ENCODE measurements around the gene STRN3. TPM values are rescaled to one million over a fixed set of nuclear protein-coding genes. Genes with fewer than 3 reads are reported as not detected.
"Not testable (repeated sequence)": the region's sequence is repeated elsewhere in the genome, so short reads cannot be mapped to it uniquely, and the experiment has no call there.

The STRN3 gene
- total RNA-seq, 2 donors from 2014 or later, result 18.1 to 18.9 TPM

GRCh38 chr14:30903285-30904124 is 122.7 kb downstream of the STRN3 start:
- Histone ChIP-seq H3K27ac (no peak overlapping the region), H3K9me3 (no peaks in the 10 kb centered on the region), H3K27me3 (no peaks in the 10 kb centered on the region), H3K4me3 (no peak overlapping the region), H3K4me1 (no peaks in the 10 kb centered on the region), H3K36me3 (replicated peaks in 1 of 2; ENCODE audit: insufficient read depth in 1 of 2, low read depth in 2 of 2) (peaks cover 0 to 6% of the 10 kb centered on the region in 2 donors)
- ATAC-seq, result no peak
- intact Hi-C loops (cut with DNase I), result no loop called here
- TF ChIP-seq POLR2A (IDR thresholded peaks at IDR 0.05), result no peak
- TF ChIP-seq, protein P1, sequence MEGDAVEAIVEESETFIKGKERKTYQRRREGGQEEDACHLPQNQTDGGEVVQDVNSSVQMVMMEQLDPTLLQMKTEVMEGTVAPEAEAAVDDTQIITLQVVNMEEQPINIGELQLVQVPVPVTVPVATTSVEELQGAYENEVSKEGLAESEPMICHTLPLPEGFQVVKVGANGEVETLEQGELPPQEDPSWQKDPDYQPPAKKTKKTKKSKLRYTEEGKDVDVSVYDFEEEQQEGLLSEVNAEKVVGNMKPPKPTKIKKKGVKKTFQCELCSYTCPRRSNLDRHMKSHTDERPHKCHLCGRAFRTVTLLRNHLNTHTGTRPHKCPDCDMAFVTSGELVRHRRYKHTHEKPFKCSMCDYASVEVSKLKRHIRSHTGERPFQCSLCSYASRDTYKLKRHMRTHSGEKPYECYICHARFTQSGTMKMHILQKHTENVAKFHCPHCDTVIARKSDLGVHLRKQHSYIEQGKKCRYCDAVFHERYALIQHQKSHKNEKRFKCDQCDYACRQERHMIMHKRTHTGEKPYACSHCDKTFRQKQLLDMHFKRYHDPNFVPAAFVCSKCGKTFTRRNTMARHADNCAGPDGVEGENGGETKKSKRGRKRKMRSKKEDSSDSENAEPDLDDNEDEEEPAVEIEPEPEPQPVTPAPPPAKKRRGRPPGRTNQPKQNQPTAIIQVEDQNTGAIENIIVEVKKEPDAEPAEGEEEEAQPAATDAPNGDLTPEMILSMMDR (IDR thresholded peaks at IDR 0.05), result no peak
- no peak for DNase-seq
- 86 to 87% methylated on average over 2 of the region's 2 CpGs for WGBS, 2 donors

- H3K36me3 ChIP-seq (replicated peaks in 1 of 2; ENCODE audit: insufficient read depth in 1 of 2, low read depth in 2 of 2); H3K27me3 ChIP-seq; DNase-seq; H3K9me3 ChIP-seq; ATAC-seq; intact Hi-C loops (cut with DNase I); H3K27ac ChIP-seq; H3K4me3 ChIP-seq; H3K4me1 ChIP-seq: not testable (repeated sequence)
- 61 to 98% methylated on average over 3 of the region's 3 CpGs for WGBS, 2 donors
These were observed 129.1 kb downstream of the STRN3 start for GRCh38 chr14:30897121-30897520.

- no peak for ATAC-seq
- Histone ChIP-seq H3K36me3 (replicated peaks in 1 of 2; ENCODE audit: insufficient read depth in 1 of 2, low read depth in 2 of 2) (peaks cover 0 to 7% of the 10 kb centered on the region in 2 donors), H3K9me3 (no peaks in the 10 kb centered on the region), H3K27ac (no peak overlapping the region), H3K4me1 (no peaks in the 10 kb centered on the region), H3K27me3 (no peaks in the 10 kb centered on the region), H3K4me3 (no peak overlapping the region)
- TF ChIP-seq, protein P1 (IDR thresholded peaks at IDR 0.05), result no peak
- TF ChIP-seq POLR2A (IDR thresholded peaks at IDR 0.05), result no peak
- no peak for DNase-seq
- intact Hi-C loops (cut with DNase I), result no loop called here
These were observed 129.7 kb downstream of the STRN3 start for GRCh38 chr14:30896435-30896834.

DNA sequence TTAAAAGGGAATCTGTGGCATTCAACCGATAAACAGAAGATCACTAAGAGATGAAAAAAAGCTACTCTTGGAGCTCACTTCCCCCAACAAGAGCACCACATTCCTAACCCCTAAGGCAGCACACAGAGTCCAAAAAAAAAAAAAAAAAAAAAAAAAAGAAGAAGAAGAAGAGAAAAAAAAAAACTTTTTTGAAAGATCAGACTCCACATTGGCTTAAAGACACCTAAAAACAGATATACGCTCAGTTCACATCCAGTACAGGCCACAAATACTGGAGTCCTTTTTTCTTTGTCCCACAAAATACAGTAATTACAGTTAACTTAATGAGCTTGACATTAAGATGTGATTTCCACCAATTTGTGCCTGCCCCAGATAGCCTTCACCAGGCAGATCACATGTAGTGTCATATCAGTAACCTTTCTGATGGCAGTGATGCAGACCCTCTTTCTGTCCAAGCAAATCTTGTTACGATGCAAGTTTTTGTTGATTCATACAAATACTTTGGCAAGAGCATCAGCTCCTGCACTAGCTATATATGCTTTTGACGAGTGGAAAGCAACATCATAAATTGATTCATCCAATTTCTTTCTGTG is 131.2 kb downstream of the STRN3 start:
- Histone ChIP-seq H3K4me1 (no peaks in the 10 kb centered on the region), H3K9me3 (no peaks in the 10 kb centered on the region), H3K36me3 (replicated peaks in 1 of 2; ENCODE audit: insufficient read depth in 1 of 2, low read depth in 2 of 2) (peaks cover 0 to 7% of the 10 kb centered on the region in 2 donors), H3K27me3 (no peaks in the 10 kb centered on the region), H3K4me3 (no peak overlapping the region), H3K27ac (no peak overlapping the region)
- intact Hi-C loops (cut with DNase I), result no loop called here
- TF ChIP-seq, protein P1 (IDR thresholded peaks at IDR 0.05), result no peak
- no peak for TF ChIP-seq POLR2A (IDR thresholded peaks at IDR 0.05)
- no peak for ATAC-seq
- DNase-seq, result no peak
- WGBS, 2 donors, result 82 to 86% methylated on average over 4 of the region's 4 CpGs

GRCh38 chr14:30893819-30894218 is 132.4 kb downstream of the STRN3 start:
- intact Hi-C loops (cut with DNase I), result no loop called here
- Histone ChIP-seq H3K36me3 (replicated peaks in 1 of 2; ENCODE audit: insufficient read depth in 1 of 2, low read depth in 2 of 2) (peaks cover 0 to 7% of the 10 kb centered on the region in 2 donors), H3K4me1 (no peaks in the 10 kb centered on the region), H3K27me3 (no peaks in the 10 kb centered on the region), H3K4me3 (no peak overlapping the region), H3K9me3 (no peaks in the 10 kb centered on the region), H3K27ac (no peak overlapping the region)
- no peak for TF ChIP-seq POLR2A (IDR thresholded peaks at IDR 0.05)
- no peak for ATAC-seq
- DNase-seq, result no peak
- 94 to 95% methylated on average over 2 of the region's 2 CpGs for WGBS, 2 donors
